WTC11 (cell line): ENCODE measurements around the gene VPS41. TPM values are rescaled to one million over a fixed set of nuclear protein-coding genes. Genes with fewer than 3 reads are reported as not detected.

Experiments used
- ATAC-seq: fragments of 200-7000 bp; cut with Tn5 transposase; 2 replicates; pipeline ENCODE4 v1.10.0; 2021; ENCODE audit warnings: mild to moderate bottlenecking, moderate library complexity
- CTCF ChIA-PET: fragments of 300-600 bp; sonication (Branson Sonifier 250); formaldehyde crosslinking; loops from one replicate; lab custom pipeline; 2021; ENCODE audit warnings: antibody characterized with exemption; lab: Charles Lee
- POLR2A ChIA-PET: fragments of 350-600 bp; sonication (Branson Sonifier 250); formaldehyde crosslinking; loops from one replicate; lab custom pipeline; 2021; ENCODE audit warnings: antibody characterized with exemption; lab: Charles Lee
- DNase-seq: peaks from one replicate; pipeline ENCODE4 v3.0.0; 2021; ENCODE audit warnings: low spot score
- H3K27ac Mint-ChIP-seq: 2 replicates; pipeline ENCODE4 v1.8.0; 2021; ENCODE audit warnings: mixed read lengths
- H3K27me3 Mint-ChIP-seq: 2 replicates; pipeline ENCODE4 v1.8.0; 2021; ENCODE audit warnings: low read depth, mild to moderate bottlenecking, moderate library complexity, mixed read lengths
- H3K36me3 Mint-ChIP-seq: 2 replicates; pipeline ENCODE4 v1.8.0; 2021; ENCODE audit warnings: mixed read lengths
- H3K4me1 Mint-ChIP-seq: 2 replicates; pipeline ENCODE4 v1.8.0; 2022; ENCODE audit warnings: mixed read lengths
- H3K4me3 Mint-ChIP-seq: 2 replicates; pipeline ENCODE4 v1.8.0; 2021; ENCODE audit warnings: mild to moderate bottlenecking, moderate library complexity, mixed read lengths
- H3K9me3 Mint-ChIP-seq: 2 replicates; pipeline ENCODE4 v1.8.0; 2021; ENCODE audit warnings: mixed read lengths
- CREB1 ChIP-seq: sonication (generic); formaldehyde crosslinking; IDR thresholded peaks from 2 replicates; pipeline ENCODE4 v1.8.0; 2023; ENCODE audit warnings: mild to moderate bottlenecking, missing genetic modification reagents
- E2F1 ChIP-seq: sonication (generic); formaldehyde crosslinking; IDR thresholded peaks from 2 replicates; pipeline ENCODE4 v1.8.0; 2022; ENCODE audit warnings: mild to moderate bottlenecking, missing genetic modification reagents
- EMX1 ChIP-seq: fragments of 250-450 bp; sonication (Bioruptor Pico); IDR thresholded peaks from 2 replicates; pipeline ENCODE4 v1.8.0; 2021; ENCODE audit warnings: mild to moderate bottlenecking
- FOXP1 ChIP-seq: sonication (generic); formaldehyde crosslinking; IDR thresholded peaks from 2 replicates; pipeline ENCODE4 v1.8.0; 2022; ENCODE audit warnings: missing genetic modification reagents, mild to moderate bottlenecking, moderate library complexity, borderline replicate concordance
- IRF1 ChIP-seq: sonication (generic); formaldehyde crosslinking; IDR thresholded peaks from 2 replicates; pipeline ENCODE4 v1.8.0; 2023; ENCODE audit warnings: missing genetic modification reagents
- JUN ChIP-seq: sonication (generic); formaldehyde crosslinking; IDR thresholded peaks from 2 replicates; pipeline ENCODE4 v1.8.0; 2023; ENCODE audit warnings: mild to moderate bottlenecking, missing genetic modification reagents
- KAT7 ChIP-seq: sonication (generic); formaldehyde crosslinking; IDR thresholded peaks from 2 replicates; pipeline ENCODE4 v1.8.1; 2023; ENCODE audit warnings: missing genetic modification reagents, mild to moderate bottlenecking, borderline replicate concordance
- MLX ChIP-seq: sonication (generic); formaldehyde crosslinking; IDR thresholded peaks from 2 replicates; pipeline ENCODE4 v1.8.1; 2023; ENCODE audit warnings: mild to moderate bottlenecking, missing genetic modification reagents, moderate library complexity
- NR1H2 ChIP-seq: sonication (generic); formaldehyde crosslinking; IDR thresholded peaks from 2 replicates; pipeline ENCODE4 v1.9.0; 2021; ENCODE audit warnings: mild to moderate bottlenecking, moderate library complexity, missing genetic modification reagents
- NR2C2 ChIP-seq: sonication (generic); formaldehyde crosslinking; IDR thresholded peaks from 2 replicates; pipeline ENCODE4 v1.8.0; 2022; ENCODE audit warnings: mild to moderate bottlenecking, missing genetic modification reagents
- PREB ChIP-seq: sonication (generic); formaldehyde crosslinking; IDR thresholded peaks from 2 replicates; pipeline ENCODE4 v1.8.1; 2022; ENCODE audit warnings: mild to moderate bottlenecking, missing genetic modification reagents, moderate library complexity, borderline replicate concordance
- STAT6 ChIP-seq: sonication (generic); formaldehyde crosslinking; conservative IDR thresholded peaks from 2 replicates; pipeline ENCODE4 v1.8.1; 2023; ENCODE audit warnings: mild to moderate bottlenecking, low read depth, missing genetic modification reagents, moderate library complexity
- TCF7 ChIP-seq: sonication (generic); formaldehyde crosslinking; IDR thresholded peaks from 2 replicates; pipeline ENCODE4 v1.8.0; 2022; ENCODE audit warnings: mild to moderate bottlenecking, low read depth, missing genetic modification reagents, moderate library complexity
- TEAD1 ChIP-seq: sonication (generic); formaldehyde crosslinking; IDR thresholded peaks from 2 replicates; pipeline ENCODE4 v1.8.0; 2022; ENCODE audit warnings: mild to moderate bottlenecking, missing genetic modification reagents
- USF2 ChIP-seq: sonication (generic); formaldehyde crosslinking; IDR thresholded peaks from 2 replicates; pipeline ENCODE4 v1.8.1; 2023; ENCODE audit warnings: mild to moderate bottlenecking, missing genetic modification reagents, moderate library complexity
- ZBTB21 ChIP-seq: sonication (generic); formaldehyde crosslinking; IDR thresholded peaks from 2 replicates; pipeline ENCODE4 v1.8.1; 2023; ENCODE audit warnings: mild to moderate bottlenecking, missing genetic modification reagents, borderline replicate concordance
- ZNF138 ChIP-seq: sonication (generic); formaldehyde crosslinking; conservative IDR thresholded peaks from 2 replicates; pipeline ENCODE4 v1.8.1; 2022; ENCODE audit warnings: mild to moderate bottlenecking, moderate library complexity, missing genetic modification reagents
- ZNF232 ChIP-seq: sonication (generic); formaldehyde crosslinking; IDR thresholded peaks from 2 replicates; pipeline ENCODE4 v1.8.0; 2022; ENCODE audit warnings: mild to moderate bottlenecking, missing genetic modification reagents
- ZNF416 ChIP-seq: fragments of 250-450 bp; sonication (Bioruptor Pico); IDR thresholded peaks from 2 replicates; pipeline ENCODE4 v1.9.0; 2021; ENCODE audit warnings: mild to moderate bottlenecking, inconsistent platforms
- ZNF512 ChIP-seq: sonication (generic); formaldehyde crosslinking; IDR thresholded peaks from 2 replicates; pipeline ENCODE4 v1.8.1; 2022; ENCODE audit warnings: missing genetic modification reagents, borderline replicate concordance
- total RNA-seq: library from RNA; stranded (reverse); gene quantifications from 3 replicates; pipeline ENCODE4 v1.2.3, GENCODE V29; 2021
- TF ChIP-seq, protein P1 (sequence below): sonication (generic); formaldehyde crosslinking; IDR thresholded peaks from 2 replicates; pipeline ENCODE4 v1.8.1; 2023; ENCODE audit warnings: mild to moderate bottlenecking, missing genetic modification reagents
- TF ChIP-seq, protein P2 (sequence below): sonication (generic); formaldehyde crosslinking; conservative IDR thresholded peaks from 2 replicates; pipeline ENCODE4 v1.8.1; 2022; ENCODE audit warnings: mild to moderate bottlenecking, missing genetic modification reagents
- TF ChIP-seq, protein P3 (sequence below): sonication (generic); formaldehyde crosslinking; IDR thresholded peaks from 2 replicates; pipeline ENCODE4 v1.8.1; 2022; ENCODE audit warnings: low read depth, missing genetic modification reagents, borderline replicate concordance

The VPS41 gene
- total RNA-seq, 1 experiment from 2014 or later = 50.3 TPM

DNA sequence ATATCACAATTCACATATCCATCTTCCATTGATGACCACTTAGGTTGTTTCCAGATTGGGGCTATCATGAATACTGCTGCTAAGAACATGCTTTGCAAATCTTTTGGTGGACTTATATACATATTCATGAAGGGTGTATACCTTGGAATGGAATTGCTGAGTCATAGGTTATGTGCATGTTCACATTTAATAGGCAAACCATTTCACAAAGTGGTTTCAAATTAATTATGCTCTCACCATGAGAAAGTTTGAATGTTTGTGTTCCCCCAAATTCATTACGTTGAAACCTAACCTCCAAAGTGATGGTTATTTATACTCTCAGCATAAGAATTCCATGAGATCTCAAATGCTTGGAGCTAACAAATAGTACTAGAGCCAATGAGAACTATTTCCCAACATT lies 86.4 kb downstream of the VPS41 start (continued):
- TF ChIP-seq KAT7 (CRISPR knock-in tag) (no peak), ZNF416 (CRISPR knock-in tag) (no peak), ZNF138 (CRISPR knock-in tag) (no peak), IRF1 (CRISPR knock-in tag) (no peak), E2F1 (CRISPR knock-in tag) (no peak), MLX (no peak)
- TF ChIP-seq, all 79 proteins: peak for 0

DNA sequence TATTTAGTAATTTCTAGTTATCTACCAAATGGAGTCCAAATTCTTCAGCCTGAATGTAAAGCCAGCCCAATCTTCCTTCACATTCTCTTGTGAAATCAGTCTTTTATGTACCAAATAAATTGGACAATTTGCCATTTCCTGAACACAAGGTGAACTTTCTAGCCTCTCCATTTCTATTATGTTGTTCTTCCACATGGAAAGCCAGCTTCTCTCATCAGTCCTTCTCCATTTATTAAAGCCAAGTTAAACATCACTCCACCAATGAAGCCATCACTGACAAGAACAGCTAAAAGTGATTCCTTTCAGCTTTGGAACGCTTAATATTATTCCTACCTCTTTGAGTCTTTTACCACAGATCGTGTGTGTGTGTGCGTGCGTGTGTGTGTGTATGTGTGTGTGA lies 88.4 kb downstream of the VPS41 start:
- Mint-ChIP-seq H3K9me3 (peaks cover 10% of the 10 kb centered on the region), H3K27ac (no peak overlapping the region), H3K4me3 (no peak overlapping the region), H3K36me3 (peaks cover 25% of the 10 kb centered on the region), H3K4me1 (peaks cover 2% of the 10 kb centered on the region; the same call in 1 of the 2 replicates), H3K27me3 (no peaks in the 10 kb centered on the region)
- no peak for DNase-seq
- ChIA-PET CTCF (interaction anchor here (0.6 kb wide), 1 partner anchor 11 kb away, joined by 3 read pairs; no protein-coding TSS in a partner anchor), POLR2A (no interaction called here)
- TF ChIP-seq, protein P1, sequence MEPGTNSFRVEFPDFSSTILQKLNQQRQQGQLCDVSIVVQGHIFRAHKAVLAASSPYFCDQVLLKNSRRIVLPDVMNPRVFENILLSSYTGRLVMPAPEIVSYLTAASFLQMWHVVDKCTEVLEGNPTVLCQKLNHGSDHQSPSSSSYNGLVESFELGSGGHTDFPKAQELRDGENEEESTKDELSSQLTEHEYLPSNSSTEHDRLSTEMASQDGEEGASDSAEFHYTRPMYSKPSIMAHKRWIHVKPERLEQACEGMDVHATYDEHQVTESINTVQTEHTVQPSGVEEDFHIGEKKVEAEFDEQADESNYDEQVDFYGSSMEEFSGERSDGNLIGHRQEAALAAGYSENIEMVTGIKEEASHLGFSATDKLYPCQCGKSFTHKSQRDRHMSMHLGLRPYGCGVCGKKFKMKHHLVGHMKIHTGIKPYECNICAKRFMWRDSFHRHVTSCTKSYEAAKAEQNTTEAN (CRISPR knock-in tag) = no peak
- TF ChIP-seq ZBTB21 (CRISPR knock-in tag) (no peak), TEAD1 (CRISPR knock-in tag) (no peak), ZNF512 (CRISPR knock-in tag) (no peak), NR1H2 (no peak), USF2 (CRISPR knock-in tag) (no peak), NR2C2 (no peak), EMX1 (CRISPR knock-in tag) (no peak), STAT6 (no peak), FOXP1 (CRISPR knock-in tag) (no peak), JUN (CRISPR knock-in tag) (no peak), PREB (CRISPR knock-in tag) (no peak), ZNF232 (CRISPR knock-in tag) (no peak), CREB1 (CRISPR knock-in tag) (no peak), KAT7 (CRISPR knock-in tag) (no peak), TCF7 (CRISPR knock-in tag) (no peak)
- TF ChIP-seq, protein P2, sequence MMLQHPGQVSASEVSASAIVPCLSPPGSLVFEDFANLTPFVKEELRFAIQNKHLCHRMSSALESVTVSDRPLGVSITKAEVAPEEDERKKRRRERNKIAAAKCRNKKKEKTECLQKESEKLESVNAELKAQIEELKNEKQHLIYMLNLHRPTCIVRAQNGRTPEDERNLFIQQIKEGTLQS (CRISPR knock-in tag) = no peak
- TF ChIP-seq, protein P3, sequence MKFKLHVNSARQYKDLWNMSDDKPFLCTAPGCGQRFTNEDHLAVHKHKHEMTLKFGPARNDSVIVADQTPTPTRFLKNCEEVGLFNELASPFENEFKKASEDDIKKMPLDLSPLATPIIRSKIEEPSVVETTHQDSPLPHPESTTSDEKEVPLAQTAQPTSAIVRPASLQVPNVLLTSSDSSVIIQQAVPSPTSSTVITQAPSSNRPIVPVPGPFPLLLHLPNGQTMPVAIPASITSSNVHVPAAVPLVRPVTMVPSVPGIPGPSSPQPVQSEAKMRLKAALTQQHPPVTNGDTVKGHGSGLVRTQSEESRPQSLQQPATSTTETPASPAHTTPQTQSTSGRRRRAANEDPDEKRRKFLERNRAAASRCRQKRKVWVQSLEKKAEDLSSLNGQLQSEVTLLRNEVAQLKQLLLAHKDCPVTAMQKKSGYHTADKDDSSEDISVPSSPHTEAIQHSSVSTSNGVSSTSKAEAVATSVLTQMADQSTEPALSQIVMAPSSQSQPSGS (CRISPR knock-in tag) = no peak
- no peak for ATAC-seq
